Colon (tissue), 2 donors: Measurements from ENCODE around the gene CTRB1.

ENCODE experiments used
- FAIRE-seq: peaks from 2 replicates; lab custom pipeline; 2012; peaks lifted over from hg19 to GRCh38; lab: Jason Lieb, UNC
- donor health status: control.
- donor health status: control.

Gene CTRB1

DNA sequence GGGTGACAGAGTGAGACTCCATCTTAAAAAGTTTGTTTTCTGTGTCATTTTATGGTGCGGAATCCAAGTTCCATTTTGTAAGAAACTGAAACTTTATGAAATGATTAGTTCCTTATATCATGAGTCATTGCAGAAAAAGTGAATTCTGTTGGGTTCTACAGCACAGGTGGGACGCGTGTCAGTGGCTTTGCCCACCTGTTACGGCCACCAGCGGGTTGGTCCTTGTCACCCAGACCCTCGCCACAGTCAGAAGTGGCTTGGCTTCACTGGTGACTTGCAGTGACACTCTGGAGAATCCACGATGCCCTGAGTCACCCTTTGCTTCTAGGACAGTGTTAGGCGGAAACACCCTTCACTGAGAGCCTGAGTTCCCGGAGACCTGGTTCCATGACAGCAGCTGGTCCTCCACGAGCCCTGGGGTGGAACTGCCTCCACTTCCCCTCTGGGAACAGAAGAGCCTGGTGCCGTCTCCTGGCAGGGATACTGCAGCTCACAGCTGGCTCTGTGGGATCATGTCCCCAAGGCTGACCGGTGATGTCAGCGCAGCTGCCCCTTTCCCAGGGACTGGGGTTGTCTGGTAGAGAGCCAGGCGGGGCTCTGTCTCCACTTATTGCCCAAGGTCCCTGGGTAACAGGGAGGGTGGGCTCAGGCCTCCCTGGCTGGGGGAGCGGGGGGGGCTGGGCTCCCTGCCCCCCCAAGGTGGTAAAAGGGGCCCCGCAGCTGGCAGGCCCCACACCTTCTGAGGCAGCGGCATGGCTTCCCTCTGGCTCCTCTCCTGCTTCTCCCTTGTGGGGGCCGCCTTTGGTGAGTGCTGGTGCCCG lies at the start of gene CTRB1:
TSS of gene CTRB1 (plus strand) at position 733 of the 821 bp plus-strand sequence. CDS start at position 753, 20 bp downstream.
- FAIRE-seq: no peak

DNA sequence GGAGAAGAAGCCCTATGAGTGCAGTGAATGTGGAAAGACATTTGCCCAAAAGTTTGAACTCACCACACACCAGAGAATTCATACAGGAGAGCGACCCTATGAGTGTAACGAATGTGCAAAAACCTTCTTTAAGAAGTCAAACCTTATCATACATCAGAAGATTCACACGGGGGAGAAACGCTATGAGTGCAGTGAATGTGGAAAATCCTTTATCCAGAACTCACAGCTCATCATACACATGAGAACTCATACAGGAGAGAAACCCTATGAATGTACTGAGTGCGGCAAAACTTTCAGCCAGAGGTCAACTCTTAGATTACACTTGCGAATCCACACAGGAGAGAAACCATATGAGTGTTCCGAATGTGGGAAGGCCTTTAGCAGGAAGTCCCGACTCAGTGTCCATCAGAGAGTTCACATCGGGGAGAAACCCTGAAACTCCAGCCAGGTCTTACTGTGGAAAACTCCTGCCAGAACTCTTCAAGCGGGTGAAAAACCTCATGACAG lies 48.8 kb upstream of the CTRB1 start:
- FAIRE-seq: no peak

DNA sequence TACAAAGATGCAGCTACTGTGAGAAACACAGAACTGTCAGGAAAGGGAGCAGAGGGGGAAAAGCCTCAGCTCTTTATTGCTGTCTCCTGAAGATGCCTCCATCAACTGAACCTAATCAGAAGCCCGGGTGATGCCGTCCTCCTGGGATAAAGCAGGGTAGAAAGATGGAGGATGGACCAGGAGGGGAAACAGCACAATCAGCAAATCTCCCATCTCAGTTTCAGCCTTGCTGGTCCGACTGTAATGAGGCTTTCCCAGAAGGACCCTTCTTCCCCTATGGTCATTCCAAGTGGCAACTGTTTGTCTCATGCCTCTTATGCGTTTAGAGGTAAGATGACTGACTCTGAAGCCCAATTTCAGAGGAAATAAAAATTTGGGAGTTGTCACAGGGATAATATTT lies 46.2 kb upstream of the CTRB1 start:
- no peak for FAIRE-seq

DNA sequence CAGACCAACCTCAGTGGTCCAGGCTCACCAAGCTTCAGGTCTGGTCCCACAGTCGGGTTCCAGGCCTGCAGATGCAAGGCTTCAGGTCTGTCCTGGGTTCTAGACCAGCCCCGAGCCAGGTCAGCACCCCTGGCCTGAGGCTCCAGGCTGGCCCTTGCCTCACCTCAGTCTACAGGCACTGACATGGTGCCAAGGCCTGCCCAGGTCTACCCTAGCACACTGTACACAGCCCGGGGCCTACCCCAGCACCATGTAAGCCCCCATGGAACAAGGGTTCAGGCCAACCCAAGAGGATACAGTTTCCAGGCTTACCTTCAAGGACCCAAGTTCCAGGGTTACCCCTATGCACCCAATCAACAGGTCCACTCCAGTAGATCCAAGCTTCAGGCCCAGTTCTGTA lies 43.7 kb upstream of the CTRB1 start:
- no peak for FAIRE-seq

DNA sequence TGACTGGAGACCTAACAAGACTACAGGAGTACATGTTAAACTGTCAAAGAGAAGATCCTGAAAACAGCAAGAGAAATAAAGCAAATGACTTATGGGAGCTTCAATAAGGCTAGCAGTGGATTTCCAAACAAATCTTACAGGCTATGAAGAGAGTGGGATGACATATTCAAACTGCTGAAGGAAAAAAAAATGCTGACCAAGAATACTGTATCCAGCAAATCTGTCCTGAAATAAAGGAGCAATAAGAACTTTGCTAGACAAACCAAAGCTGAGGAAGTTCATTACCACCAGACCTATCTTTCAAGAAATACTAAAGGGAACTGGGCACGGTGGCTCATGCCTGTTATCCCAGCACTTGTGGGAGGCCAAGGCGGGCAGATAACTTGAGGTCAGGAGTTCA lies 41.9 kb upstream of the CTRB1 start:
- no peak for FAIRE-seq

DNA sequence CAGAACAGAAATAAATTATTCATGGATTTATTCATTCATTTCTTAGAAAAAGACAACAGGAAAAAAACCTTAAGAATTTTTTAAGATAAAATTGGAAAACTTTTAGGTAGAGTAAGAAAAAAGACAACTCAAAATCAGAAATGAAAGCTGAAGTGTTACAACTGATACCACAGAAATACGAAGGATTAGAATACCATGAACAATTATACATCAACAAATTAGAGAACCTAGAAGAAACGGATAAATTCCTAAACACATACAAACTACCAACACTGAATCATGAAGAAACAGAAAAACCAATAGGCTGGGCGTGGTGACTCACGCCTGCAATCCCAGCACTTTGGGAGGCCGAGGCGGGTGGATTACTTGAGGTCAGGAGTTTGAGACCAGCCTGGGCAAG lies 39.6 kb upstream of the CTRB1 start:
- no peak for FAIRE-seq

DNA sequence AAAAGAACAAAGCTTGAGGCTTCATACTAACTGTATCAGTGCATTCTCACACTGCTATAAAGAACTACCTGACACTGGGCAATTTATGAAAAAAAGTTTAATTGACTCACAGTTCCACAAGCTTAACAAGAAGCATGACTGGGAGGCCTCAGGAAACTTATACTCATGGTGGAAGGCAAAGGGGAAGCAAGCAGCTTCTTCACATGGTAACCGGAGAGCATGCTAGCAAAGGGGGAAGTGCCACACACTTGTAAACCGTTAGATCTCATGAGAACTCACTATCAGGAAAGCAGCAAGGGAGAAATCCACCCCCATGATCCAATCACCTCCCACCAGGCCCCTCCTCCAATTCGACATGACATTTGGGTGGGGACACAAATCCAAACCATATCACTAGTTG lies 37.2 kb upstream of the CTRB1 start:
- FAIRE-seq: no peak

DNA sequence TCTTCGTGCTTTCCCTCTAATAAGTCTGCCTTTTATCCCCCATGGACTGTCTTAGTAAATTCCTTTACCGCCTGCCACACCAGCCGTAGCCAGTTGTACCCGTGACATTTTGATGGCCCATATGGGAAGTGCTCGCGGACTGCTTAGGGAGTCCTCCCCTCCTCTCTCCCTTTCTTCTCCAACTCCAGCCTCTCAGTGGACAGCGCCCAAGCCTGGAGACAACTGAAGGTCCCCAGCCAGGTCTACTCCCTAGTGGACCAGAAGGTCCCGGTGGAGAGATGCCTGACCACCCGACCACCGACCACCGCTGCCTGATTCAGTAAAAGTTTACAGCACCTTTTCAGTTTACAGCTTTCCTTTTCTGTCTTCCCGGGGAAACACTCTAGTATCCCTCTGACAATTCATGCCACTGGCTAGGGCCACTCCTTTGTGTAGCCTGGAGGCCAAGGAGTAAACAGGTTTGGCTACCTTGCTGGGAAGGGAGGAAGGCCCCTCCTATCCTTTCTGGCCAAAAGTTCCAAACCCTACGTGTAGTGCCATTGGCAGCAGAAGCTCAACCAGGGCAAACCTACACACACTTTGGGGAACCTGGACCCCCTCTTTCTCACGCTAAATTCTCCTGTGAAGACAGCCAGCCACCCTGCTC lies 29.8 kb upstream of the CTRB1 start:
- no peak for FAIRE-seq

DNA sequence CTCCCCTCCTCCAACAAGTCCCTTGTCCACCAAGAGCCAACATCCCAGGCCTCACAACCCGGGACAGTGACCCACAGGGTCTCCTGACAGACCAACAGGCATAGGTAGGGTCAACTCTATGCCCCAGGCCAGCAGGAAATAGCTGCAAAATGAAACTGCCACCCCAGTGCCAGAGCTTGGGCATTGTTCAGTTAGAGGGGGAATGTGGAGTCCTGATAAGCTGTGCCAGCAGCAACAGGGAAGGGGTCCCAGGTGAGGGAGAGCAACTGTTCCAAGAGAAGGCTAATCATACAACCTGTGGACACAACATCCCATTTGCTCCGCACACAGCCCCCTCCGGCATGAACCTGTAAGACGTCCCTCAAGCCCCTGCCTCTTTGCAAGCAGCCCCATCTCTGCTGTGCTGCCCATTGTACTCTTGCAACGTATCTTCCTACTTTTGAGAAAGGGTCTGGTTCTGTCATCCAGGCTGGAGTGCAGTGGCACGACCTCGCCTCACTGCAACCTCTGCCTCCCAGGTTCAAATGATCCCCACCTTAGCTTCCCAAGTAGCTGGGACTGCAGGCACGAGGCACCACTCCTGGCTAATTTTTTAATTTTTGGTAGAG lies 29.0 kb upstream of the CTRB1 start:
- FAIRE-seq: no peak

DNA sequence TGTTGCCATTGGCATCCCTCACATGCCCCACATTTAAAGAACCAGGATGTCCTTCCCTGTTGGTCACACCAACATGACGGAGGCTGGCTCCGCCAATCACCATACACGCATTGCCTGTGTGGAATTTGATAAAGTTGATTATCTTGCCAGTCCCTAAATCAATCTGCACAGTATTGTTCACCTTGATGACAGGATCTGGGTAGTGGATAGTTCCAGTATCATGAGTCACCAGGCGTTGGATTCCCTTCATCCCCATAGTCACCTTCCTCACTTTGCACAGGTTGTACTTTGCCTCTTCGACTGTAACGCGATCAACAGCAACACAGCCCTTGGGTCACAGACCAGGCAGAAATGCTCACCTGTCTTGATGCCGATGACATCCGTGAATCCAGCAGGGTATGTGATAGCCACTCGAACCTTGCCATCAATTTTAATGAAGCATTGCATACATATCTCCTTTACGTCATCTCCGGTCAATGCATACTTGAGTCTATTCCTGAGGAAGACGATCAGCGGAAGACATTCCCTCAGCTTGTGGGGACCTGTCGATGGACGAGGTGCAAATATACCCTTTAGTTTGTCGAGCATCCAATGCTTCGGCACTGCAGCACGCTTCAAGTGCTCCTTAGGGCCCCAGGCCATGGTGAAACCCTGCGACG lies 26.1 kb upstream of the CTRB1 start:
- FAIRE-seq: no peak

DNA sequence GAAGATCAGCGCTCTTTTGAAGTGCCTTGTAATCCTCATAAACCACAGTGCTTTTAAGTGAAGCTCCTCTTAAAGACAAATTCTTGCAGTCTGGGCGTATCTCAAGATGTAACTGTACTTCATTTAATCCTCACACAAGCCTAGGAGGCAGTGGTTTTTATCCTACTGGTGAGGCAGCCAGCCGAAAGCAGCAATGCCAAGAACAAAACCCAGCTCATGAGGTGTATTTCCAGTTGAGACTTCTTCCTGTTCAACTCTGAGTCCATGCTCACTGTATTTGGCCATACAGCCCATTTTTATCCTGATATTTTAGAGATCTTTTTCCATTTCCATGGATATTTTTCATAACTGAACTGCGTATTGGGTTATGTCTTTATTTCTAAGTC lies 25.5 kb upstream of the CTRB1 start:
- FAIRE-seq: no peak

DNA sequence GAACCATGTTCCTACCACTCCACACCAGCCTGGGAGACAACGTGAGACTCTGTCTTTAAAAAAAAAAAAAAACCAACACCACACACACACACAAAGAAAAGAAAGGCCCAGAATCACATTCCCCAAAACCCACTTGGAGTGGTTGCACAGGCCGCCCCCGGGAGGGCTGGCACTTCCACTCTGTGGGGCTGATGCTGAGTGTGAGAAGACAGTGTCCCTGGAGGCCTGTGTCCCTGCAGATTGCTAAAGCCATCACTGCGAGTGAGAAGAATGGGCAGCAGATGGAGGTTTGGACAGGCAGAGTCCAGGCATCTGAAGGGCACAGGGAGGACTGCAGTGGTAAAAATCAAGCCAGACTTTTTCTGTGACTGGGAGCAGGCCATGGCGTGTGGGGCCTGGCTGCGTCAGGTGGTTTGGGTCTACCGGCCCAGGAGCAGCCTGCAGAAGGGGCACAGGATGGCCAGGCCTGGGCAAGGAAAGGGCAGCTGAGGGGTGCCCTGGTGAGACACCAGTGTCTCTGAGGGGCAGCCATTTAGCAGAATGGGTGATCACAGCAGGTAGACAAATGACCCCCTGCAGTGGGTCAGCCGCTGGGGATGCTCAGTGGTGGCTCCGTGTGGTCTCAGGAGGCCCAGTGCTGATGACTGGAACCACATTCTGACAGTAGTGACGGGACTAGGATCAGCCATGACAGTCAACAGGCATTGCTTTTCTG lies 24.9 kb upstream of the CTRB1 start:
- no peak for FAIRE-seq

DNA sequence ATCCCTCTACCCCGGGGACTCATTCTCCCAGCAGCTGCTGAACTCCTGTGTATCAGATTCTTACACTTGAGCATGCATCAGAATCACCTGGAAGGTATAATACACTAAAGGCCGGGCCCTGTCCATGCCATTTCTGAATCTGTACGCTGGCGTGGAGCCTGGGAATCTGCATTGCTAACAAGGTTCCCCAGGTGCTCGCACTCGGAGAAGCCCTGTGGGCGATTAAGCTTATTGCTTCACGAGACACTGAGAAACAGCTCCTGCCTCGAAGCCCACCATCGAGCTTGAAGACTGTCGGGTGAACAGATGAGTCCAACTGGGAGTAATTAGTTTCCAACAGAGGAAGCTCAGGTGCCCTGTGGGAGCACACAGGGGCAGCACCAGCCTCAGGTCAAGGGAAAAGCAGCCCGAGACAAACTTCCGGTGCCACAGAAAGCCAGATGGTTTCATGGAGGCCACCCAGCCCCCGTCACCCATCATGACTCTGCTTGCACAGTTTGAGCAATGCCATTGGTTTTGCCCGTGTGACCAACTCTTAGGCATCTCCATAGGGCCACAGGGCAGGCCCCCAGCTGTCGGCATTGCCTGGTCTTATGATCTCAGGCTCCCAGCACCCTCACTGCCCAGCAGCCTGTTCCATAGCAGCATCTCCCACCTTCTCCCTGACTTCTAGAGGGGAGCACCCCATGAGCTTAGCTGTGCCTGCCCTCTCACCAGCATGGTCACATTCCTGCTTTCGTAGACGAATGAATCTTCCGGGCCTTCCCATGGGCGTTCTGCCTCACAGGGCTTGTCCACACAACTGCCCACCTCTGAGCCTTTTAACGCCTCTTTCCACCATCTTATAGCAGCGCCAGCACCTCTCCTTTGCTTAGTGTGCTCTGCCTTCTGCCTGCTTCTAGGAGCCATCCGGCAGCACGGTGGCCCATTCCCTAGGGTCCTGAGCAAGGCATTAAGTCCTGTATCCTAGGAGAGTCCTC lies 22.7 kb upstream of the CTRB1 start:
- no peak for FAIRE-seq

DNA sequence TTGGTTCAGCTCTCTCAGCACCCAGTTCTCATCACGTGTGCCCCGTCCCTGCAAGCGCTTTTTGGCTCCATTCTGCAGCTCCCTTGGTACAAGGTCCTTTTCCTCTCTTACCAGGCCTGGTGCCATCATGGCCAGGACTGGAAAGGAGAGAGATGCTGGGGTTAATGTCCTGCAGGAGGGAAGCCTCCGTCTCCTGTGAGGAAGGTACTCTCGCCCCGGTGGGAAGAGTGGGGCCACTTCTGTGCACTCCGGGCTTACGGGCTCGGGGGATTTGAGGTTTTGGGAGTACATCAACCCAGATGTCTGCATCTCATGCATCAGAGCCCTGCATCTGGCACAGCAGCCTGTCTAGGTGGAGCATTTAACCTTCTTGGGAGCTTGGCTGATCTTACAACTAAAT lies 22.0 kb upstream of the CTRB1 start:
- FAIRE-seq: no peak

DNA sequence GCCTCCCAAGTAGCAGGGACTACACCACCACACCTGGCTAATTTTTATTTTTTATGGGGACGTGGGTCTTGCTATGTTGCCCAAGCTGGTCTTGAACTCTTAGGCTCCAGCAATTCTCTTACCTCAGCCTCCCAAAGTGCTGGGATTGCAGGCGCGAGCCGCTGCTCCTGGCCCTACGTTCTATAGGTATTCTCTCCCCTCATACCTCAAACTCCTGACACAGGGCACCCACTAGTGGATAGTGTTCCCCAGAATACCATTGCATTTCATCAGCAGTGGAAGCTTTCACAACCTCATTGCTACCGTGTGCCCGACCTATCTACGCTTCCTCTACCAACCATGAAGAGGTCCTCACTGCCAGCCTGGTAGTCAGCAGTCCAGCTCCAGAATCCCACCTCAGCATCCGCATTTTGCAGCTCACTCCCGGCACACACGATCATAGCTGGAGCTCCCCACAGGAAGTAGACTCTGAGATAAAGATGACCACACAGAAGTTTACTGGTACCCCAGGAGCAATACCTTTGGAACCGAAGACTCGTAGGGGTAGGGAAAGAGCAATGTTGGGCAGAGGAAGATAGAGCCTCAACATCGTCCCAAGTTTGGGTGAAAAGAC lies 21.2 kb upstream of the CTRB1 start:
- FAIRE-seq: no peak

DNA sequence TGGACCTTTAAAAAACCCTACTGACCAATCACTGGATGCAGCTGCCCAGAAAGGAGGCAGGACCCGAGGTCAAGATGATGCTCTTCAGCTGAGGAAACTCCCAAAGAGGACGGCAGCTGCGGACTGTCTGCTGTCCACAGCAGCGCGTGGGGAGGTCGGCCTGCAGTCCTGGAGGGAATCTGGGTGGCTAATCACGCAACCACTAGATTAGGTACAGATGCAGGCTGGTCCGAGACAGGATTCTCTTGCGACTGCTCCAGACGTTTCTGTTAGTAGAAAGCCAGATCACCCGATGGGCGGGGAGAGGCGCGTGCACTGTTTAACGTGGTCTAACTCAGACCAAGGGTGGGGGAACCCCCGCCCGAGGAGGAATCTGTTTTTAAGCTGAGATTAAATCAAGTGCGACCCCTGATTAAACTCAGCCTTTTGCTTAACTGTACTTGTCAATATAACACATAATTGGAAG lies 20.6 kb upstream of the CTRB1 start:
- FAIRE-seq: no peak

DNA sequence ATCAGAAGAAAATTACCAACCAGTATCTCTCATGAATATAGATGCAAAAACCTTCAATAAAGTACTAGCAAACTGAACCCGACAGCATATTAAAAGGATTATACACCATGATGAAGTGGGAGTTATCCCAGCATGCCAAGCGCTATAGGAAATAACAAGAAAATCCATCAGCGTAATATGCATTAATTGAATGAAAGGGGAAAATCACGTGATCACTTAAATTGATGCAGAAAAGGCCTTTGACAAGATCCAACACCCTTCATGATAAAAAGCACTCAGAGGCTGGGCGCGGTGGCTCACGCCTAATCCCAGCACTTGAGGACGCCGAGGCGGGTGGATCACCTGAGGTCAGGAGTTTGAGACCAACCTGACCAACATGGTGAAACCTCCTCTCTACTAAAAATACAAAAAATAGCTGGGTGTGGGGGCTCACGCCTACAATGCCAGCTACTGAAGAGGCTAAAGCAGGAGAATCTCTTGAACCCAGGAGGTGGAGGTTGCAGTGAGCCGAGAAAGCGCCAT lies 16.7 kb upstream of the CTRB1 start:
- no peak for FAIRE-seq

DNA sequence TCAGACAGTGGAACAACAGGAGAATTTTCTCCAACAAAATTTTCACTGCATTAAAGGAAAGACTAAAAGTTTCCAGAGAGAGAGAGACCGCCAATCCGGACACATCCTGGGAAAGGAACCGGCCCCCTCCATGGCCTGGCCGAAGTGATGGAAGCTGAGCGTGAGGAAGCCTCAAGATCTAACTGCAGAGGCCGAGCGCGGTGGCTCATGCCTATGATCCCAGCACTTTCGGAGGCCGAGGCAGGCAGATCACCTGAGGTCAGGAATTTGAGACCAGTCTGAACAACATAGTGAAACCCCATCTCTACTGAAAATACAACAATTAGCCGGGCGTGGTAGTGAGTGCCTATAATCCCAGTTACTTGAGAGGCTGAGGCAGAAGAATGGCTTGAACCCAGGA lies 15.7 kb upstream of the CTRB1 start:
- no peak for FAIRE-seq

DNA sequence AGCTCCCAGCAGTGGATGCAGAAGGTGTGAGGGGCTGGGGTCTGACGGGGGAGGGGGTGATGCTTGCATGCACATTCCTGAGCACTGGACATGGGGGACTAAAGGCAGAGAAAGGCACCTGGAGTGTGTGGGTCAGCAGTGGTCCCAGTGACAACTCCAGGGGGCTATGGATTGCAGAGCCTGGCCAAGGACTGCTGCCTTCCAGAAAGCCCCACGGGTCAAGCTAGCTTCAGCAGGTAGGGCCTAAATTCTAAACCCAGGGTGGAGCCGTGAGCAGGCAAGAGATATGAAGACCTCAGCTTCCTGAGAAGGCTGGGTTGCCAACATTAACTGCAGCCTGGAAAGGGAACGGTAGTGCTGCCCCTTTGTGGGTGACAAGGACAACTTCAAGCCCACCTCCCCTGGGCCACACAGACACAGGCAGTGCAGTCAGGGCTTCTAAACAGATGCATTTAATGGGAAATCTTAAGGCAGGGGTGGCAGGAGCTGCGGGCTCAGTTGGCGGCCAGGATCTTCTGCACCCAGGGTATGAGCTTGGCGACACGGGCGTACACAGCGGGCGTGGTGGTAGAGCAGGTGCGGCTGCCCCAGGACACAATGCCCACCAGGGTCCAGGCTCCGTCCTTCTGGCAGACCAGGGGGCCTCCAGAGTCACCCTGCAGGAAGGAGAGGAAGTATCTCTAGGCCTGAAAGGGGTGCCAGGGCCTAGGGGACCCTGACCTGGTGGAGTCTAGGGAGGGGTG lies 14.9 kb upstream of the CTRB1 start:
- no peak for FAIRE-seq
